HEK293 (cell line): ENCODE results near the gene TM9SF3.

Experiments
- CTCF ChIA-PET: fragments of 350-600 bp; formaldehyde crosslinking; extraction: SDS; loops from one replicate; lab custom pipeline; 2021; ENCODE audit warnings: antibody characterized with exemption; lab: Yijun Ruan, JAX
- POLR2A ChIA-PET: fragments of 300-600 bp; formaldehyde crosslinking; extraction: SDS; loops from one replicate; lab custom pipeline; 2020; ENCODE audit warnings: antibody characterized with exemption, inconsistent platforms; lab: Yijun Ruan, JAX
- H3K27ac ChIP-seq: fragments of 200-500 bp; sonication (Bioruptor generic); 2 replicates; pipeline ENCODE4 v1.5.1; 2014; ENCODE audit warnings: low read depth, low read length, control low read depth, inconsistent platforms; ENCODE audit errors: extremely low read depth
- H3K36me3 ChIP-seq, 2 experiments: fragments of 200-500 bp in 1 of 2; sonication (Bioruptor generic) in 1 of 2; 1 replicate in 1 of 2; 2 replicates in 1 of 2; pipeline ENCODE4 v1.5.1; 2014 to 2017; ENCODE audit warnings: inconsistent platforms in 2 of 2, low read length in 2 of 2; ENCODE audit not compliant: control insufficient read depth in 2 of 2, insufficient read depth in 1 of 2
- H3K4me1 ChIP-seq: fragments of 200-500 bp; sonication (Bioruptor generic); 2 replicates; pipeline ENCODE4 v1.5.1; 2014; ENCODE audit warnings: mild to moderate bottlenecking, low read length, inconsistent platforms; ENCODE audit not compliant: control insufficient read depth, insufficient read depth
- H3K4me3 ChIP-seq: 2 replicates; pipeline ENCODE4 v1.5.1; 2011; ENCODE audit warnings: low read depth, mild to moderate bottlenecking, control low read depth, low read length, moderate library complexity
- H3K9me3 ChIP-seq: fragments of 200-500 bp; sonication (Bioruptor generic); 2 replicates; pipeline ENCODE4 v1.5.1; 2014; ENCODE audit warnings: low read depth, low read length, inconsistent platforms; ENCODE audit not compliant: control insufficient read depth, insufficient read depth
- GFI1B ChIP-seq: fragments of 450-650 bp; formaldehyde crosslinking; IDR thresholded peaks from 2 replicates; pipeline ENCODE4 v1.5.1; 2016; ENCODE audit warnings: missing biosample characterization, missing genetic modification characterization
- KLF8 ChIP-seq: fragments of 450-650 bp; formaldehyde crosslinking; IDR thresholded peaks from 2 replicates; pipeline ENCODE4 v1.5.1; 2016; ENCODE audit warnings: missing biosample characterization, missing genetic modification characterization
- KLF9 ChIP-seq: fragments of 450-650 bp; formaldehyde crosslinking; IDR thresholded peaks from 2 replicates; pipeline ENCODE4 v1.5.1; 2016; ENCODE audit warnings: missing biosample characterization, missing genetic modification characterization, low read depth
- OVOL3 ChIP-seq: fragments of 450-650 bp; formaldehyde crosslinking; IDR thresholded peaks from 2 replicates; pipeline ENCODE4 v1.5.1; 2016; ENCODE audit warnings: missing biosample characterization, missing genetic modification characterization
- PRDM6 ChIP-seq: fragments of 450-650 bp; formaldehyde crosslinking; IDR thresholded peaks from 2 replicates; pipeline ENCODE4 v1.5.1; 2017; ENCODE audit warnings: missing biosample characterization, missing genetic modification characterization
- ZBTB8A ChIP-seq: fragments of 450-650 bp; formaldehyde crosslinking; IDR thresholded peaks from 2 replicates; pipeline ENCODE4 v1.5.1; 2016; ENCODE audit warnings: missing biosample characterization, missing genetic modification characterization
- ZNF169 ChIP-seq: fragments of 450-650 bp; formaldehyde crosslinking; IDR thresholded peaks from 2 replicates; pipeline ENCODE4 v1.5.1; 2016; ENCODE audit warnings: missing biosample characterization, missing genetic modification characterization
- ZNF19 ChIP-seq: fragments of 450-650 bp; formaldehyde crosslinking; IDR thresholded peaks from 2 replicates; pipeline ENCODE4; 2016; ENCODE audit warnings: missing biosample characterization, missing genetic modification characterization, low read depth
- ZNF335 ChIP-seq: fragments of 450-650 bp; formaldehyde crosslinking; conservative IDR thresholded peaks from 2 replicates; pipeline ENCODE4 v1.5.1; 2016; ENCODE audit warnings: missing biosample characterization, missing genetic modification characterization
- ZNF354C ChIP-seq: fragments of 450-650 bp; formaldehyde crosslinking; IDR thresholded peaks from 2 replicates; pipeline ENCODE4 v1.5.1; 2016; ENCODE audit warnings: missing biosample characterization, missing genetic modification characterization, low read depth, borderline replicate concordance
- ZNF366 ChIP-seq: fragments of 450-650 bp; formaldehyde crosslinking; conservative IDR thresholded peaks from 2 replicates; pipeline ENCODE4 v1.5.1; 2016; ENCODE audit warnings: missing biosample characterization, missing genetic modification characterization
- ZNF394 ChIP-seq: fragments of 450-650 bp; formaldehyde crosslinking; IDR thresholded peaks from 2 replicates; pipeline ENCODE4 v1.5.1; 2016; ENCODE audit warnings: missing biosample characterization, missing genetic modification characterization, mild to moderate bottlenecking, moderate library complexity, borderline replicate concordance
- ZNF404 ChIP-seq: fragments of 450-650 bp; formaldehyde crosslinking; IDR thresholded peaks from 2 replicates; pipeline ENCODE4 v1.5.1; 2017; ENCODE audit warnings: missing biosample characterization, missing genetic modification characterization
- ZNF416 ChIP-seq: fragments of 450-650 bp; formaldehyde crosslinking; IDR thresholded peaks from 2 replicates; pipeline ENCODE4 v1.5.1; 2016; ENCODE audit warnings: missing biosample characterization, missing genetic modification characterization
- ZNF561 ChIP-seq: fragments of 450-650 bp; IDR thresholded peaks from 2 replicates; pipeline ENCODE4 v1.5.1; 2018; ENCODE audit warnings: missing biosample characterization, missing genetic modification characterization, borderline replicate concordance
- ZNF626 ChIP-seq: fragments of 450-650 bp; sonication (Bioruptor Pico); formaldehyde crosslinking; IDR thresholded peaks from 2 replicates; pipeline ENCODE4 v1.5.1; 2018; ENCODE audit warnings: missing biosample characterization, missing genetic modification characterization, inconsistent platforms
- ZNF670 ChIP-seq: fragments of 450-650 bp; formaldehyde crosslinking; IDR thresholded peaks from 2 replicates; pipeline ENCODE4 v1.5.1; 2016; ENCODE audit warnings: missing biosample characterization, missing genetic modification characterization, low read depth
- ZNF792 ChIP-seq: fragments of 450-650 bp; formaldehyde crosslinking; IDR thresholded peaks from 2 replicates; pipeline ENCODE4 v1.5.1; 2016; ENCODE audit warnings: missing biosample characterization, missing genetic modification characterization
- ZNF837 ChIP-seq: fragments of 450-650 bp; formaldehyde crosslinking; IDR thresholded peaks from 2 replicates; pipeline ENCODE4 v1.5.1; 2016; ENCODE audit warnings: missing biosample characterization, missing genetic modification characterization
- TF ChIP-seq, protein P1 (sequence below): fragments of 450-650 bp; formaldehyde crosslinking; IDR thresholded peaks from 2 replicates; pipeline ENCODE4 v1.5.1; 2016; ENCODE audit warnings: missing biosample characterization, missing genetic modification characterization
- TF ChIP-seq, protein P2 (sequence below): fragments of 450-650 bp; formaldehyde crosslinking; IDR thresholded peaks from 2 replicates; pipeline ENCODE4 v1.5.1; 2016; ENCODE audit warnings: missing biosample characterization, missing genetic modification characterization, borderline replicate concordance
- TF ChIP-seq, protein P3 (sequence below): fragments of 450-650 bp; formaldehyde crosslinking; conservative IDR thresholded peaks from 2 replicates; pipeline ENCODE4 v1.5.1; 2016; ENCODE audit warnings: low read depth, missing biosample characterization, missing genetic modification characterization
- TF ChIP-seq, protein P4 (sequence below): fragments of 450-650 bp; IDR thresholded peaks from 2 replicates; pipeline ENCODE4 v1.5.1; 2018; ENCODE audit warnings: missing biosample characterization, mild to moderate bottlenecking, missing genetic modification characterization

TM9SF3 gene

DNA sequence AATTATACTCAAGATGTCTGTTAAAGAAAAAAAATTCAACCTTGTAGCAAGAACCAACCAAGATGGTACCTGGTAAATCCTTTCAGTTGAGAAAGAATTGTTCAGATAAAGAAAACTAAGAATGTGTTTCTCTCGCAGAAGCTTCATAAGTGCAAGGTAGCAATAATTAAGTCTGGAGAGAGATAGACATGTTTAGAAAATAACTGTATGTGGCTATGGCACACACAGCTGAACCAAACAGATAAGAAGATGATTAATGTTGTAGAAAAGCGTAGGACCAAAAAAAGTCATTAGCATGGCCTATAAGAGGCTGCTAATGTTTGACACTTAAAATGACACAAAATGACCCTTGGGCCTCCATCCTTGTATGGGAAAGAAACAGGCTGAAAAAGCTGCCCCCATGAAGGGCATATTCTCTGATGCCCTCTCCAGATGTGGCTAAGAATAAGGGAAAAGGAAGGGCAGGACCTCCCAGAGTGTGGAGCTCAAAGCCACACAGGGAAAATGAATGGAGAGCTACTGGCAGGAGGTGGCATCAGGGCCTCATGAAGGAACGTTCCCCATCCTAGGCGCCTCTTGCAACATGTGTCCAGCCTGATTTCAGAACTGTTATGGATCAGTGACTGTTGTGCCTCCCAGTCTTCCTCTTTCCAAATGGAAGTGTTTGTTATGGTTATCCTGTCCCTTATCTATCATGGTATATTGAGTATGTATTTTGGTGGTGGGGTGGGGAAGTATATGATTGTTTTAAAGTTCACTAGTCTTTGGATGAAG, 103.8 kb downstream of the TM9SF3 start:
- Histone ChIP-seq H3K4me1 (no peaks in the 10 kb centered on the region), H3K4me3 (no peak overlapping the region), H3K27ac (no peak overlapping the region), H3K36me3 (no peaks in the 10 kb centered on the region), H3K9me3 (no peaks in the 10 kb centered on the region)
- ChIA-PET POLR2A (no interaction called here), CTCF (interaction anchor here (0.6 kb wide), 1 partner anchor 112 kb away, joined by 3 read pairs; no protein-coding TSS in a partner anchor)
- TF ChIP-seq ZNF792 (tag by site-specific recombination) (no peak), OVOL3 (tag by site-specific recombination) (no peak), ZNF169 (tag by site-specific recombination) (no peak), ZNF626 (tag by site-specific recombination) (no peak), ZNF366 (tag by site-specific recombination) (no peak), ZNF561 (tag by site-specific recombination) (no peak)
- TF ChIP-seq, protein P1, sequence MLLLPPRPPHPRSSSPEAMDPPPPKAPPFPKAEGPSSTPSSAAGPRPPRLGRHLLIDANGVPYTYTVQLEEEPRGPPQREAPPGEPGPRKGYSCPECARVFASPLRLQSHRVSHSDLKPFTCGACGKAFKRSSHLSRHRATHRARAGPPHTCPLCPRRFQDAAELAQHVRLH (tag by site-specific recombination) = no peak
- TF ChIP-seq, protein P2, sequence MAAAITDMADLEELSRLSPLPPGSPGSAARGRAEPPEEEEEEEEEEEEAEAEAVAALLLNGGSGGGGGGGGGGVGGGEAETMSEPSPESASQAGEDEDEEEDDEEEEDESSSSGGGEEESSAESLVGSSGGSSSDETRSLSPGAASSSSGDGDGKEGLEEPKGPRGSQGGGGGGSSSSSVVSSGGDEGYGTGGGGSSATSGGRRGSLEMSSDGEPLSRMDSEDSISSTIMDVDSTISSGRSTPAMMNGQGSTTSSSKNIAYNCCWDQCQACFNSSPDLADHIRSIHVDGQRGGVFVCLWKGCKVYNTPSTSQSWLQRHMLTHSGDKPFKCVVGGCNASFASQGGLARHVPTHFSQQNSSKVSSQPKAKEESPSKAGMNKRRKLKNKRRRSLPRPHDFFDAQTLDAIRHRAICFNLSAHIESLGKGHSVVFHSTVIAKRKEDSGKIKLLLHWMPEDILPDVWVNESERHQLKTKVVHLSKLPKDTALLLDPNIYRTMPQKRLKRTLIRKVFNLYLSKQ = no peak

- Histone ChIP-seq H3K36me3 (no peaks in the 10 kb centered on the region), H3K9me3 (no peaks in the 10 kb centered on the region), H3K27ac (no peak overlapping the region), H3K4me1 (no peaks in the 10 kb centered on the region), H3K4me3 (no peak overlapping the region)
- CTCF ChIA-PET = interaction anchor here (1.1 to 1.8 kb wide), 2 partner anchors 12 to 32 kb away, joined by 3 to 6 read pairs; no protein-coding TSS in a partner anchor
- TF ChIP-seq KLF9 (tag by site-specific recombination) = no peak
- TF ChIP-seq KLF8 = no peak
- TF ChIP-seq ZNF404 (tag by site-specific recombination) = no peak
- TF ChIP-seq, protein P3, sequence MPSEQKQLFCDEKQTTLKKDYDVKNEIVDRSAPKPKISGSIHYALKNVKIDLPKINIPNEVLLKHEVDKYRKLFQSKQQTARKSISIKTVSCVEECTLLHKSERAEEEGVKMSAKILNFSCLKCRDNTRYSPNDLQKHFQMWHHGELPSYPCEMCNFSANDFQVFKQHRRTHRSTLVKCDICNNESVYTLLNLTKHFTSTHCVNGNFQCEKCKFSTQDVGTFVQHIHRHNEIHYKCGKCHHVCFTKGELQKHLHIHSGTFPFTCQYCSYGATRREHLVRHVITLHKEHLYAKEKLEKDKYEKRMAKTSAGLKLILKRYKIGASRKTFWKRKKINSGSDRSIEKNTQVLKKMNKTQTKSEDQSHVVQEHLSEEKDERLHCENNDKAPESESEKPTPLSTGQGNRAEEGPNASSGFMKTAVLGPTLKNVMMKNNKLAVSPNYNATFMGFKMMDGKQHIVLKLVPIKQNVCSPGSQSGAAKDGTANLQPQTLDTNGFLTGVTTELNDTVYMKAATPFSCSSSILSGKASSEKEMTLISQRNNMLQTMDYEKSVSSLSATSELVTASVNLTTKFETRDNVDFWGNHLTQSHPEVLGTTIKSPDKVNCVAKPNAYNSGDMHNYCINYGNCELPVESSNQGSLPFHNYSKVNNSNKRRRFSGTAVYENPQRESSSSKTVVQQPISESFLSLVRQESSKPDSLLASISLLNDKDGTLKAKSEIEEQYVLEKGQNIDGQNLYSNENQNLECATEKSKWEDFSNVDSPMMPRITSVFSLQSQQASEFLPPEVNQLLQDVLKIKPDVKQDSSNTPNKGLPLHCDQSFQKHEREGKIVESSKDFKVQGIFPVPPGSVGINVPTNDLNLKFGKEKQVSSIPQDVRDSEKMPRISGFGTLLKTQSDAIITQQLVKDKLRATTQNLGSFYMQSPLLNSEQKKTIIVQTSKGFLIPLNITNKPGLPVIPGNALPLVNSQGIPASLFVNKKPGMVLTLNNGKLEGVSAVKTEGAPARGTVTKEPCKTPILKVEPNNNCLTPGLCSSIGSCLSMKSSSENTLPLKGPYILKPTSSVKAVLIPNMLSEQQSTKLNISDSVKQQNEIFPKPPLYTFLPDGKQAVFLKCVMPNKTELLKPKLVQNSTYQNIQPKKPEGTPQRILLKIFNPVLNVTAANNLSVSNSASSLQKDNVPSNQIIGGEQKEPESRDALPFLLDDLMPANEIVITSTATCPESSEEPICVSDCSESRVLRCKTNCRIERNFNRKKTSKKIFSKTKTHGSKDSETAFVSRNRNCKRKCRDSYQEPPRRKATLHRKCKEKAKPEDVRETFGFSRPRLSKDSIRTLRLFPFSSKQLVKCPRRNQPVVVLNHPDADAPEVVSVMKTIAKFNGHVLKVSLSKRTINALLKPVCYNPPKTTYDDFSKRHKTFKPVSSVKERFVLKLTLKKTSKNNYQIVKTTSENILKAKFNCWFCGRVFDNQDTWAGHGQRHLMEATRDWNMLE = no peak
- no peak for TF ChIP-seq ZNF670
- TF ChIP-seq ZNF19 (tag by site-specific recombination) = no peak
- TF ChIP-seq ZNF837 (tag by site-specific recombination) = no peak
- TF ChIP-seq ZNF792 (tag by site-specific recombination) = no peak
- no peak for TF ChIP-seq PRDM6 (tag by site-specific recombination)
- no peak for TF ChIP-seq ZNF354C
- TF ChIP-seq GFI1B (tag by site-specific recombination) = no peak
- no peak for TF ChIP-seq ZNF416 (tag by site-specific recombination)
- TF ChIP-seq, protein P1 (tag by site-specific recombination) = no peak
- TF ChIP-seq ZNF335 (tag by site-specific recombination) = no peak
- TF ChIP-seq ZBTB8A (tag by site-specific recombination) = no peak
- TF ChIP-seq, protein P4, sequence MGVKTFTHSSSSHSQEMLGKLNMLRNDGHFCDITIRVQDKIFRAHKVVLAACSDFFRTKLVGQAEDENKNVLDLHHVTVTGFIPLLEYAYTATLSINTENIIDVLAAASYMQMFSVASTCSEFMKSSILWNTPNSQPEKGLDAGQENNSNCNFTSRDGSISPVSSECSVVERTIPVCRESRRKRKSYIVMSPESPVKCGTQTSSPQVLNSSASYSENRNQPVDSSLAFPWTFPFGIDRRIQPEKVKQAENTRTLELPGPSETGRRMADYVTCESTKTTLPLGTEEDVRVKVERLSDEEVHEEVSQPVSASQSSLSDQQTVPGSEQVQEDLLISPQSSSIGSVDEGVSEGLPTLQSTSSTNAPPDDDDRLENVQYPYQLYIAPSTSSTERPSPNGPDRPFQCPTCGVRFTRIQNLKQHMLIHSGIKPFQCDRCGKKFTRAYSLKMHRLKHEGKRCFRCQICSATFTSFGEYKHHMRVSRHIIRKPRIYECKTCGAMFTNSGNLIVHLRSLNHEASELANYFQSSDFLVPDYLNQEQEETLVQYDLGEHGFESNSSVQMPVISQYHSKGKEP (tag by site-specific recombination) = no peak
- TF ChIP-seq ZNF394 (tag by site-specific recombination) = no peak
- POLR2A ChIA-PET = no interaction called here
Measured at GRCh38 chr10:96478355-96478754, 108.5 kb downstream of the TM9SF3 start.
